Panc1 (cell line): Measurements from ENCODE around the gene MALL. TPM values are rescaled to one million over a fixed set of nuclear protein-coding genes. Genes with fewer than 3 reads are reported as not detected.

ENCODE experiments used
- ATAC-seq: fragments of 200-7000 bp; cut with Tn5 transposase; 2 replicates; pipeline ENCODE4 v1.9.1; 2020; ENCODE audit warnings: mild to moderate bottlenecking, moderate library complexity
- BruUV-seq: library from RNA; stranded (reverse); fragments of 400-500 nt; replicated peaks from 2 replicates; lab custom pipeline; 2021; lab: Mats Ljungman, UMichigan
- CTCF ChIA-PET: fragments of 300-600 bp; sonication (Branson Sonifier 250); formaldehyde crosslinking; loops from one replicate; lab custom pipeline; 2022; ENCODE audit warnings: antibody characterized with exemption; lab: Charles Lee
- POLR2A ChIA-PET: fragments of 300-600 bp; sonication (Branson Sonifier 250); formaldehyde crosslinking; loops from one replicate; lab custom pipeline; 2022; ENCODE audit warnings: antibody characterized with exemption; lab: Charles Lee
- DNase-seq: peaks from one replicate; pipeline ENCODE4 v3.0.0-alpha.2; 2010; ENCODE audit warnings: low read depth, low spot score
- H3K27ac ChIP-seq: 2 replicates; pipeline ENCODE4 v1.5.1; 2011; ENCODE audit warnings: mild to moderate bottlenecking, low read length, inconsistent platforms
- H3K27me3 ChIP-seq: fragments of 200-500 bp; sonication (Bioruptor generic); 2 replicates; pipeline ENCODE4 v1.6.0; 2014; ENCODE audit warnings: low read length, inconsistent platforms; ENCODE audit not compliant: control insufficient read depth, insufficient read depth
- H3K36me3 ChIP-seq: fragments of 200-500 bp; sonication (Bioruptor generic); 2 replicates; pipeline ENCODE4 v1.5.1; 2014; ENCODE audit warnings: inconsistent platforms, mild to moderate bottlenecking, low read length, moderate library complexity; ENCODE audit not compliant: control insufficient read depth, insufficient read depth
- H3K4me1 ChIP-seq: 2 replicates; pipeline ENCODE4 v1.5.1; 2011; ENCODE audit warnings: inconsistent platforms, mild to moderate bottlenecking, low read length, moderate library complexity; ENCODE audit not compliant: control insufficient read depth, insufficient read depth
- H3K4me3 ChIP-seq, 2 experiments: 2 replicates each; pipeline ENCODE4 v1.5.1; 2011 to 2012; ENCODE audit warnings: low read depth in 2 of 2, low read length in 2 of 2, mild to moderate bottlenecking in 2 of 2, inconsistent platforms in 1 of 2, moderate library complexity in 1 of 2
- H3K9me3 ChIP-seq: fragments of 200-500 bp; sonication (Bioruptor generic); 2 replicates; pipeline ENCODE4 v1.5.1; 2014; ENCODE audit warnings: low read depth, mild to moderate bottlenecking, inconsistent platforms, low read length, moderate library complexity; ENCODE audit not compliant: control insufficient read depth, insufficient read depth
- POLR2AphosphoS5 ChIP-seq: IDR thresholded peaks from 2 replicates; pipeline ENCODE4 v1.6.1; 2012; ENCODE audit warnings: mild to moderate bottlenecking, low read depth, low read length, moderate library complexity
- SIN3A ChIP-seq: IDR thresholded peaks from 2 replicates; pipeline ENCODE4 v1.6.1; 2012; ENCODE audit warnings: low read depth, mild to moderate bottlenecking, low read length, moderate library complexity, borderline replicate concordance; ENCODE audit not compliant: insufficient read depth
- TCF7L2 ChIP-seq: IDR thresholded peaks from 2 replicates; pipeline ENCODE4 v1.6.1; 2011; ENCODE audit warnings: mild to moderate bottlenecking, low read depth, low read length, inconsistent platforms
- in situ Hi-C: cut with HindIII; loops from 2 replicates; pipeline ENCODE4 v1.10.0; 2016; ENCODE audit warnings: low sequenced_read_pairs, low pct_unique_long_range_greater_than_20kb
- intact Hi-C: fragments of 100-400 bp; cut with micrococcal nuclease; formaldehyde crosslinking; loops from one replicate; pipeline ENCODE4 v1.10.0; 2022; ENCODE audit not compliant: unreplicated experiment
- total RNA-seq: library from RNA; stranded (reverse); gene quantifications from one replicate; pipeline ENCODE4 v1.2.1, GENCODE V29; 2021; ENCODE audit not compliant: unreplicated experiment
- TF ChIP-seq, protein P1 (sequence below), 2 experiments: IDR thresholded peaks; 2 replicates each; pipeline ENCODE4 v1.6.1; 2011 to 2012; ENCODE audit warnings: low read depth in 2 of 2, control low read depth in 1 of 2, low read length in 1 of 2, mild to moderate bottlenecking in 1 of 2, moderate library complexity in 1 of 2; ENCODE audit not compliant: insufficient read depth in 1 of 2
- TF ChIP-seq, protein P2 (sequence below): fragments of 450-650 bp; IDR thresholded peaks from 2 replicates; pipeline ENCODE4 v1.5.1; 2017; ENCODE audit warnings: mild to moderate bottlenecking

Gene MALL
- total RNA-seq, 1 experiment from 2014 or later = 159 TPM

DNA sequence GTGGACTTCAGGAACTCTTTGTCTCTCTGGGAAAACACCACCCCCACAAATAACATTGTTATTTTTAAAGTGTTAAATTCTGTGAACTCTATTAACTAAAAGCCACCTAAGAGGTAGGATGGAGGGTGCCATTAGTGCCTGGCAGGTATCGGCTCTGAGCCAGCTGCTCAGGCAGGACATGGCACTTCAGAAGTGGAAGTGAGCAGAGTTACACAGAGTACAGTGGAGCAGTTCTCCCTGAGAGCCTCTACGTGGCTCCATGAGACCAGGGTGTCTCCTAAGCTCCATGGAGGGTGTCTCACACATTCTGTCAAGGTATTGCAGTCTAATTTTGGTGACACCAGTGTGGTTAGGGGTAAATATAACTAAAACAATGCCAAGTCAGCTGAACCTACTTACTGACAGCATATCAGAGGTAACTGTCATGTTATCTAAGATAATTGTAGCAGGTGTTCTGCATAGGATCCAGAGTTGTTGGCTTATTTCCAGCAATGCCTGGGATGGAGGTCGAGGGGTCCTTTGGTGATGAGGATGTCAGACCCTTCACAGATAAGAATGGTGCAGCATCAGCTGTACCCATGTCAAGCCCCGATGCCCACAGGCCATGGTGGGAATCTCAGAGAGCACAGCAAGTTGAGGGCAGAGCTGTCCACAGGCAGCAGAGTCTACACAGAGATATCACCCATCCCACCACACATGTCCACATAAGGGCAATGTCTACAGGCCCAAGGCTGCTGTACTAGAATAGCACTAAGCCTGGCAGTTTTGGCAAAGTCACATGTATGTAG, 8.6 kb upstream of the MALL start:
- ATAC-seq = peak; percentile 39; the same call in 1 of the 2 replicates
- no peak overlapping the region; the same call in 1 of the 2 replicates for H3K27ac ChIP-seq
- in situ Hi-C loops = no loop called here
- CTCF ChIA-PET = interaction anchor here (1.2 kb wide), 1 partner anchor 8 kb away, joined by 4 read pairs; the partner anchor contains the start of gene MALL
- intact Hi-C loops = no loop called here
- DNase-seq = no peak
- H3K4me1 ChIP-seq = no peaks in the 10 kb centered on the region; the same call in 1 of the 2 replicates
- no peaks in the 10 kb centered on the region for H3K27me3 ChIP-seq
- no peak overlapping the region for H3K4me3 ChIP-seq
- no peaks in the 10 kb centered on the region for H3K36me3 ChIP-seq
- no peaks in the 10 kb centered on the region for H3K9me3 ChIP-seq
- TF ChIP-seq SIN3A (no peak), POLR2AphosphoS5 (no peak), TCF7L2 (no peak)
- TF ChIP-seq, protein P1, sequence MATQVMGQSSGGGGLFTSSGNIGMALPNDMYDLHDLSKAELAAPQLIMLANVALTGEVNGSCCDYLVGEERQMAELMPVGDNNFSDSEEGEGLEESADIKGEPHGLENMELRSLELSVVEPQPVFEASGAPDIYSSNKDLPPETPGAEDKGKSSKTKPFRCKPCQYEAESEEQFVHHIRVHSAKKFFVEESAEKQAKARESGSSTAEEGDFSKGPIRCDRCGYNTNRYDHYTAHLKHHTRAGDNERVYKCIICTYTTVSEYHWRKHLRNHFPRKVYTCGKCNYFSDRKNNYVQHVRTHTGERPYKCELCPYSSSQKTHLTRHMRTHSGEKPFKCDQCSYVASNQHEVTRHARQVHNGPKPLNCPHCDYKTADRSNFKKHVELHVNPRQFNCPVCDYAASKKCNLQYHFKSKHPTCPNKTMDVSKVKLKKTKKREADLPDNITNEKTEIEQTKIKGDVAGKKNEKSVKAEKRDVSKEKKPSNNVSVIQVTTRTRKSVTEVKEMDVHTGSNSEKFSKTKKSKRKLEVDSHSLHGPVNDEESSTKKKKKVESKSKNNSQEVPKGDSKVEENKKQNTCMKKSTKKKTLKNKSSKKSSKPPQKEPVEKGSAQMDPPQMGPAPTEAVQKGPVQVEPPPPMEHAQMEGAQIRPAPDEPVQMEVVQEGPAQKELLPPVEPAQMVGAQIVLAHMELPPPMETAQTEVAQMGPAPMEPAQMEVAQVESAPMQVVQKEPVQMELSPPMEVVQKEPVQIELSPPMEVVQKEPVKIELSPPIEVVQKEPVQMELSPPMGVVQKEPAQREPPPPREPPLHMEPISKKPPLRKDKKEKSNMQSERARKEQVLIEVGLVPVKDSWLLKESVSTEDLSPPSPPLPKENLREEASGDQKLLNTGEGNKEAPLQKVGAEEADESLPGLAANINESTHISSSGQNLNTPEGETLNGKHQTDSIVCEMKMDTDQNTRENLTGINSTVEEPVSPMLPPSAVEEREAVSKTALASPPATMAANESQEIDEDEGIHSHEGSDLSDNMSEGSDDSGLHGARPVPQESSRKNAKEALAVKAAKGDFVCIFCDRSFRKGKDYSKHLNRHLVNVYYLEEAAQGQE (IDR thresholded peaks at IDR 0.05; ENCODE audit: insufficient read depth in 1 of 2, low read depth in 2 of 2, low read length in 1 of 2) = no peak
- TF ChIP-seq, protein P2, sequence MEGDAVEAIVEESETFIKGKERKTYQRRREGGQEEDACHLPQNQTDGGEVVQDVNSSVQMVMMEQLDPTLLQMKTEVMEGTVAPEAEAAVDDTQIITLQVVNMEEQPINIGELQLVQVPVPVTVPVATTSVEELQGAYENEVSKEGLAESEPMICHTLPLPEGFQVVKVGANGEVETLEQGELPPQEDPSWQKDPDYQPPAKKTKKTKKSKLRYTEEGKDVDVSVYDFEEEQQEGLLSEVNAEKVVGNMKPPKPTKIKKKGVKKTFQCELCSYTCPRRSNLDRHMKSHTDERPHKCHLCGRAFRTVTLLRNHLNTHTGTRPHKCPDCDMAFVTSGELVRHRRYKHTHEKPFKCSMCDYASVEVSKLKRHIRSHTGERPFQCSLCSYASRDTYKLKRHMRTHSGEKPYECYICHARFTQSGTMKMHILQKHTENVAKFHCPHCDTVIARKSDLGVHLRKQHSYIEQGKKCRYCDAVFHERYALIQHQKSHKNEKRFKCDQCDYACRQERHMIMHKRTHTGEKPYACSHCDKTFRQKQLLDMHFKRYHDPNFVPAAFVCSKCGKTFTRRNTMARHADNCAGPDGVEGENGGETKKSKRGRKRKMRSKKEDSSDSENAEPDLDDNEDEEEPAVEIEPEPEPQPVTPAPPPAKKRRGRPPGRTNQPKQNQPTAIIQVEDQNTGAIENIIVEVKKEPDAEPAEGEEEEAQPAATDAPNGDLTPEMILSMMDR = no peak
- POLR2A ChIA-PET = interaction anchor here (0.8 kb wide), 1 partner anchor 18 kb away, joined by 4 read pairs; no protein-coding TSS in a partner anchor
- BruUV-seq = no TSS peak

DNA sequence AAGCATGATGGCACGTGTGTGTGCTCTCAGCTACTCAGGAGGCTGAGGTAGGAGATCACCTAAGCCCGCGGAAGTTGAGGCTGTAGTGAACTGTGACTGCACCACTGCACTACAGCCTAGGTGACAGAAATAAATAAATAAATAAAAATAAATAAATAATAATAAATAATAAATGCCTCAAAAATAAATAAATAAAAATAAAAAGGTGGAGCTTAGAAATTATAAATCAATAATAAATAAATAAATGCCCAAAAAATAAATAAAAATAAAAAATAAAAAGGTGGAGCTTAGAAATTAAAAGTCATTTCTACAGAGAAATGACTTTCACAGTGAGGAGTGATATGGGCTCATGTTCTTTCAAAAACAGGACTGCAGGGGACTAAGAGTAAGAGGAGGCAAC, 6.0 kb upstream of the MALL start:
- ATAC-seq = no peak
- Histone ChIP-seq H3K27me3 (no peaks in the 10 kb centered on the region), H3K9me3 (no peaks in the 10 kb centered on the region), H3K27ac (no peak overlapping the region; the same call in 1 of the 2 replicates), H3K4me3 (no peak overlapping the region), H3K36me3 (no peaks in the 10 kb centered on the region), H3K4me1 (peaks cover 6% of the 10 kb centered on the region)
- ChIA-PET CTCF (no interaction called here), POLR2A (interaction anchor here (0.9 kb wide), 1 partner anchor 15 kb away, joined by 4 read pairs; no protein-coding TSS in a partner anchor)
- DNase-seq = no peak
- BruUV-seq = no TSS peak
- intact Hi-C loops = no loop called here
- in situ Hi-C loops = no loop called here
- TF ChIP-seq, protein P2 = no peak
- TF ChIP-seq TCF7L2 (no peak), POLR2AphosphoS5 (no peak), SIN3A (no peak)
- TF ChIP-seq, protein P1 (IDR thresholded peaks at IDR 0.05; ENCODE audit: insufficient read depth in 1 of 2, low read depth in 2 of 2, low read length in 1 of 2) = no peak
